Measurements from ENCODE around the gene CNOT2.

GRCh38 chr12:70319605-70320004 is 76.4 kb downstream of the CNOT2 start:
- TF ChIP-seq CTCF (IDR thresholded peaks at IDR 0.05): no peak
- no peak for TF ChIP-seq SP1 (CRISPR knock-in tag; conservative IDR thresholded peaks at IDR 0.05)
- no peak for TF ChIP-seq ZNF281 (CRISPR knock-in tag; IDR thresholded peaks at IDR 0.05)
- no peak for TF ChIP-seq NR1H2 (CRISPR knock-in tag; IDR thresholded peaks at IDR 0.05)
- no peak for TF ChIP-seq ZNF232 (CRISPR knock-in tag; IDR thresholded peaks at IDR 0.05)
